IPS-18c (cell line): ENCODE data around the gene PARVA.
"Not testable (repeated sequence)": the region's sequence is repeated elsewhere in the genome, so short reads cannot be mapped to it uniquely, and the experiment has no call there.

Experiments
- H3K4me3 ChIP-seq: 2 replicates; pipeline ENCODE4 v1.7.0; 2013; ENCODE audit warnings: low read depth, mild to moderate bottlenecking, low read length, moderate library complexity; ENCODE audit not compliant: insufficient read depth
- H3K9me3 ChIP-seq: one replicate; pipeline ENCODE4 v1.6.1; 2013; ENCODE audit warnings: mild to moderate bottlenecking, low read length, moderate library complexity; ENCODE audit not compliant: control insufficient read depth, insufficient read depth

Gene PARVA

DNA sequence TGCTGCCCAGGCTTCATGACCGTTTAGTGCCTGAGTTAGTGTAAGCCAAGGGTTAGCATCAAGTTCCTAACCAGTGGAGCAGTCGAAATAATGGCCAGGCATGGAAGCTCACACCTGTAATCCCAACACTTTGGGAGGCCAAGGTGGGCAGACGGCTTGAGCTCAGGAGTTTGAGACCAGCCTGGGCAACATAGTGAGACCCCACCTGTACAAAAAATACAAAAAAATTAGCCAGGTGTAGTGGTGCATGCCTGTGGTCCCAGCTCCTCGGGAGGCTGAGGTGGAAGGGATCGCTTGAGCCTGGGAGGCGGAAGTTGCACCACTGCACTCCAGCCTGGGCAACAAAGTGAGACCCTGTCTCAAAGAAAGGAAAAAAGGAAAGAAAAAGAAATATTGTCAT lies 143.2 kb downstream of the PARVA start:
- not testable (repeated sequence) for H3K9me3 ChIP-seq

DNA sequence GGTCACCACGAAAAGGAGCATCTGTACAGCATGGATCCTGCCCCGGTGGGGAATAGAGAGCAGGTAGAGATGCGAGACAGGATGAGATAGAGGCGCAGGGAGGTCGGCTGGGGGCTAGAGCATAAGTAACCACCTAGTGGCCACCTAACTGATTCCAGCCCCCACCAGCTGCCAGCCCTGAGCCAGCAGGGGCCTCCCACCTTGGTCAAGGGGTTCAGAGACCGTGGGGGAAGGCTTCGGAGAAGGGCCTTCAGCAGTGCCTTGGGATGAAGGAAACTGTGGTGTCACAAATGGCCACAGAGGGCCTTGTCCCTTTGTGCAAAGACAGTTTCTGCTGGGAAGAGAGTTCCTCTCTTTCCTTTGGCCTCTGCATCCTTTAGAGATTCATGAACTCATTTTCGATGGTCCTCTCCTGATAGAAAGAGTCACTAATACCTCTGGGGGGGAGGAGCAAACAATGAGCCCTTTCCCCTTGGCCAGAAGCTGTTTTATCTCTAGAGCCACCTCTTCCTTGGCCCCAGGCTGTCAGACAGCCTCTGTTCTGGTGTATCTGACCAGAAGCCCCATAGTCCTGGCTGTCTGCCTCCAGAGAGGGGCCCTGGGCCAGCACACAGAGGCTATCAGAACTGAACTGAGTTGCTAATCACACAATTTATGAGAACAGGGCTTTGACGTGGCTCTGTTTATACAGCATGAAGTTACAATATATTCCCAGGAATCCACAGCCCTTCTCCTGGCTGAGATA lies 146.0 kb downstream of the PARVA start:
- Histone ChIP-seq H3K4me3 (no peak overlapping the region), H3K9me3 (no peaks in the 10 kb centered on the region)

More for the DNA sequence above, 143.2 kb downstream of the PARVA start:
- H3K4me3 ChIP-seq, result not testable (repeated sequence)

DNA sequence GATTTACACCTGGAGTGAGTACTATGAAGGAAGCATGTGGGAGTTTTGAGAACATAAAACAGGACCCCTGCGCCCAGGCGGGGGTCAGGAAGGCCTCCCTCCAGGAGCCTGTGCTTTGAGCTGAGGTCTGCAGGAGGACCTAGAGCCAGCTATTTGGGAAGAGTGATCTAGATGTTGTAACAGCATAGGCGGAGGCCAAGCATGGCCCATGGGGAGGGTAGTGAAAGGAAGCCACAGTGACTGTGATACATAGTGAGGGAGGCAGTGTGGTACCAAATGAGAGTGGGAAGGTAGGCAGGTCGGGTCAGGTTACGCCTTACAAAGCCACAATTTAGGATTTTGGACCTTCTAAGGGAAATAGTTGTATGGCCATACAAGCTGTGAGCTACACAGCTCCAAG lies 147.5 kb downstream of the PARVA start:
- no peak overlapping the region for H3K4me3 ChIP-seq
- no peaks in the 10 kb centered on the region for H3K9me3 ChIP-seq

- Histone ChIP-seq H3K9me3 (no peaks in the 10 kb centered on the region), H3K4me3 (no peak overlapping the region)
These were observed 148.2 kb downstream of the PARVA start for GRCh38 chr11:12525466-12526055.

DNA sequence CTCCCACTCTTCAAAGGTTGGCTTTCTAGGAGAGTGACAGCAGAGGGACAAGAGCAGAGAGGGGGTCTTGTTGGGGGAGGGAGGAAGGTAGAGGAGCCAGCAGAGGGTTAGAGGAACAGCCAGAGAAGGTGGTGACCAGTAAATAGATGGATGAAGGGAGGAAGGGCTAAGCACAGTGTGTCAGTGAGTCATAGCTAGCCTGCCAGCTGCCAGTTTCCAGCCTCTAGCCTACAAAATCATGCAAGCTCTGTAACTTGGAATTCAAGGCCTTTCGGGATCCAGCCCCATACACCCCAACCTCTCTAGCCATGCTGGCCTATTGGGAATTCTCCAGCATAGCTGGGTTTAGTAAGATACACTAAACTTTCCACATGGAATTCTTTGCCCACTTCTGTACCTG lies 149.4 kb downstream of the PARVA start:
- H3K4me3 ChIP-seq, result no peak overlapping the region
- H3K9me3 ChIP-seq, result no peaks in the 10 kb centered on the region

GRCh38 chr11:12528487-12528886 lies 151.1 kb downstream of the PARVA start:
- Histone ChIP-seq H3K9me3 (no peaks in the 10 kb centered on the region), H3K4me3 (no peak overlapping the region)

DNA sequence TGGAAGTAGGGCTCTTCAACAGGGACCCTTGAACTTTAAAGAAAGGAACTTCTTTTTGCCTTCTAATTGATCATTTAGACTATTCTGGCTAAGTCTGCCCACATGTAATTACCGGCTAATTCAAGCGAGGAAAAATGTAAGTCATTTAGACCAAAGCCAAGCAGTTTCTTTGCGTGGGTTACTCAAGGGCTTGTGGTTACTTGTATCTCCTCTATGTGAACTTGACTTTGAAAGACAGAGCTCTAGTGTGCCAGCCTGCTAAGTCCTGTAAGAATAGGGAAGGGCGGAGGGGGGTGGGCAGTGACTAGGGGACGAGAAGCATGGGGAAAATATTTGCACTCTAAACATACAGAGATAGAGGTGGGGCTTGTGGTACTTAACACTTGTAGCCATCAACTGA lies 151.7 kb downstream of the PARVA start:
- no peak overlapping the region for H3K4me3 ChIP-seq
- no peaks in the 10 kb centered on the region for H3K9me3 ChIP-seq

GRCh38 chr11:12529793-12530192 lies 152.4 kb downstream of the PARVA start:
- no peak overlapping the region for H3K4me3 ChIP-seq

DNA sequence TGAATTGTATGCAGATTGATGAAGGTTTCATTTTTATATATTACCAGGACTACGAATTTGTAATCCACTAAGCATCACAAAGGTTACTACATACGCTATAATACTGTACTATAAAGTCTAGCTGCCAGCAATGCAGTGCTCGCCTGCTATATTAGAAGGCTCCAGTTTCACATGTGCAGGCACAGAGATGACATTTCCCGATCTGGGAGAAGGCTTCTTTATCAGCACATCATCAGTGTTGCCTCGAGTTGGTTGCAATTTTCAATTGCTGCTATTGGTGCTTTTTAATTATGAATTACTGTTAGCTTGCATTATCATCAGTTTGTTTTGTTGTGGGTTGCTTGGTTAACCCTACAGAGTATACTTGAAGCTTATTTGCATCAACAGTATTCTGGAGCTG lies 153.6 kb downstream of the PARVA start:
- Histone ChIP-seq H3K9me3 (no peaks in the 10 kb centered on the region), H3K4me3 (no peak overlapping the region)

More at GRCh38 chr11:12529793-12530192, 152.4 kb downstream of the PARVA start:
- no peaks in the 10 kb centered on the region for H3K9me3 ChIP-seq

DNA sequence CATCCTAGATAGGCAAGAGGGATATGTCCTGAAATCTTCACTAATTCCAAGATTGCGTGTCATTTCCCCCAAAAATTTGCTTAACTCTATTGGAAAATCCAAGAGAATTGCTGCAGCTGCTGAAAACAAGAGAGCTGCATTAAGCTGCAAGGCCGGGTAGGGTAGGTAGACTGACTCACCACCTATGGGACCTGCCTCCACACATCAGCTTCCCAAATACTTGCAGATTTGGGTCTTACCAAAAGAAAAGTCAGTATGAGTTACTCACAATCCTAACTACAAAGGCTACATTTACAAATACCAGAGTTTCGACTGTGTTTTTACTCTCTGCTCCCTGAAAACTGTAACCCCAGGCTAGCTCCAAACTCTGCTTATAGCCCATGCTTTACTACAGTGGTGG lies 154.3 kb downstream of the PARVA start:
- Histone ChIP-seq H3K9me3 (no peaks in the 10 kb centered on the region), H3K4me3 (no peak overlapping the region)

GRCh38 chr11:12532580-12532979 lies 155.2 kb downstream of the PARVA start:
- Histone ChIP-seq H3K9me3 (no peaks in the 10 kb centered on the region), H3K4me3 (no peak overlapping the region)

DNA sequence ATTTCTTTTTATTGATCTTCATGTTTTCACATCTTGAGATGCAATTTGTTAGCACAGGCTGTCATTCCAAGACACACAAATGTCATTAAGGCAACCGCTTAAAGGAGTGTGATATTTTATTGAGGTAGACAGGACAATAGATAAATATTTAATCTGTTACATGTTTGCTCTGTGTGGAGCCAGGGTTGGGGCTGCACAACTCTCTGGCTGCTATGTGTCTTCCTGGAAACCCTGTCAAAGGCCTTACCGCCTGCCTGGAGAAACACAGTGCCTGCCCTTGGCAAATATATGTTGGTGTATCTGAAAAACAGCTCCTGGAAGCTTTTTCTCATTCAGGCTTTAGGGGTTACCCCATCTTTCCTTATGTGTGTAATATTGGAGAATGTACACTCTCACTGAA lies 157.2 kb downstream of the PARVA start:
- H3K9me3 ChIP-seq, result no peaks in the 10 kb centered on the region
- H3K4me3 ChIP-seq, result no peak overlapping the region

- Histone ChIP-seq H3K9me3 (no peaks in the 10 kb centered on the region), H3K4me3 (no peak overlapping the region)
These were observed 157.9 kb downstream of the PARVA start for GRCh38 chr11:12535321-12535720.

DNA sequence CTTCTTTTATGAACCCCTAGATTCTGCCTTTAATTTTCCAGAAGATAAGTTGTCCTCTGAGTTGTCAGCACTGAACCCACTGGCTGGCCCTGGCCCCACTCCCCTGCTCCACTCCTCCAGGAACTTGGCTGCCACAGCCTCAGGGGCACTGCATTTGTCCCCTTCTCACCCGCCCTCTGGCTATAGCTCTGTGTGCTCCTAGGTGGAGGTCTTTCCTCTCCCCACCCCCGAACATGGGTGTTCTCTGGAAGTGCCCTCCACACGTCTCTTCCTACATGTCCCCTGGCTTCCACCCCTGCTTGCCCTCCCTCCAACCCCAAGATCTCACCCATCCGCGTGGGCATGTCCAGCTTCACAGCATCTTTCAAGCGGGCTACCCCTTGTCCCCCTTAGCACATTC lies 159.2 kb downstream of the PARVA start:
- no peaks in the 10 kb centered on the region for H3K9me3 ChIP-seq

GRCh38 chr11:12537778-12538401 lies 160.5 kb downstream of the PARVA start:
- Histone ChIP-seq H3K4me3 (no peak overlapping the region), H3K9me3 (no peaks in the 10 kb centered on the region)

More for the DNA sequence above, 159.2 kb downstream of the PARVA start:
- no peak overlapping the region for H3K4me3 ChIP-seq

GRCh38 chr11:12538889-12539421 lies 161.6 kb downstream of the PARVA start:
- Histone ChIP-seq H3K4me3 (no peak overlapping the region), H3K9me3 (no peaks in the 10 kb centered on the region)

DNA sequence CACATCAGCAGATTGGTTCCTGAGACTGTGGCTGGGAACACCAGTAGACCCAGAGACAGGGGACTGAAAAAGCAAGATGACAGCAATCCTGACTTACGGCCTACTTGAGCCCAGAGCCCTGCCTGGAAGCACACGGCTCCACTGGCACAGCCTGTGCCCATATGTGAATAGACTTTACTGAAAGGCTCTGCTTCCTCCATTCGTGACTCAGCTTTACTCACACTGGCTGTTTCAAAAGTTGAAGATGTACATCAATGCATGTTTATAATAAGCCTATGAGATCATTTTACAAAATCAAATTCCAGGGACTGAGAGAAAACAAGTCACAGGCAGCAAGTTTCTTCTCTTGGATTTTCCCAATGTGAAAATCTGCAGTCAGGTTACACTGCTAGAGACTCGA lies 162.2 kb downstream of the PARVA start:
- no peak overlapping the region for H3K4me3 ChIP-seq
- H3K9me3 ChIP-seq, result no peaks in the 10 kb centered on the region

DNA sequence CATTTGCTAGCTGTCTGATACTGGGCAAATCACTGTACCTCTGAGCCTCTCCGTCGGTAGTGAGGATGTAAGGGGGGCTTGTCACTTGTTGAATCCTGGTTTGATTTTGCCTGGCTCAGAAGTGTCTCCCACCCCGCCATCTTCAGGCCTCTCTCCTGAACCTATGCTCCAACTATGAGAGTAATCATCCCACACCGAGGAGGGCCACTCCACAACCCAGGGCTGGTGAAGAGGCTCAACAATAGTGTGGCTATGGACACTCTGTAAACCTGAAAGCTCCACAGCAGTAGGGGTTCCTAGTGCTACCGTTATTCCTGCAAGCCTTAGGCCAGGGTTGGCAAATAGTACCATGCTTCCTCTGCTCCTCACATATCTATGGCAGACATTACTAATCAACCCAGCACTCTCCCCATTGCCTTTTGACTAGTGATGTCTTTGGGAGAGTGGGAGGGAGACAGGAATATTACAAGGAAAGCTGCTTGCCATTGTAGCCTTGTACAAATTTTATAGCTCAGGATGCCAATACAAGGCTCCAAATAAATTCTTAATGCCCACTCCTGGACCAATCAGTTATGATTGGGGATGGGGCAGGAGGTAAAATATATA lies 162.8 kb downstream of the PARVA start:
- Histone ChIP-seq H3K9me3 (no peaks in the 10 kb centered on the region), H3K4me3 (no peak overlapping the region)
